GM18951 (cell line): Measurements from ENCODE around the gene POU2F3.

Source experiments
- POLR2A ChIP-seq: IDR thresholded peaks from 4 replicates; pipeline ENCODE4 v1.6.1; 2011; ENCODE audit warnings: mild to moderate bottlenecking; ENCODE audit not compliant: insufficient read length, insufficient read depth; ENCODE audit errors: extremely low read depth
- in situ Hi-C: fragments of 300-500 bp; cut with MboI; formaldehyde crosslinking; loops from one replicate; pipeline ENCODE4 v1.12.0; 2022; ENCODE audit warnings: low sequenced_read_pairs, mixed read lengths, inconsistent platforms; ENCODE audit not compliant: unreplicated experiment

Gene POU2F3

DNA sequence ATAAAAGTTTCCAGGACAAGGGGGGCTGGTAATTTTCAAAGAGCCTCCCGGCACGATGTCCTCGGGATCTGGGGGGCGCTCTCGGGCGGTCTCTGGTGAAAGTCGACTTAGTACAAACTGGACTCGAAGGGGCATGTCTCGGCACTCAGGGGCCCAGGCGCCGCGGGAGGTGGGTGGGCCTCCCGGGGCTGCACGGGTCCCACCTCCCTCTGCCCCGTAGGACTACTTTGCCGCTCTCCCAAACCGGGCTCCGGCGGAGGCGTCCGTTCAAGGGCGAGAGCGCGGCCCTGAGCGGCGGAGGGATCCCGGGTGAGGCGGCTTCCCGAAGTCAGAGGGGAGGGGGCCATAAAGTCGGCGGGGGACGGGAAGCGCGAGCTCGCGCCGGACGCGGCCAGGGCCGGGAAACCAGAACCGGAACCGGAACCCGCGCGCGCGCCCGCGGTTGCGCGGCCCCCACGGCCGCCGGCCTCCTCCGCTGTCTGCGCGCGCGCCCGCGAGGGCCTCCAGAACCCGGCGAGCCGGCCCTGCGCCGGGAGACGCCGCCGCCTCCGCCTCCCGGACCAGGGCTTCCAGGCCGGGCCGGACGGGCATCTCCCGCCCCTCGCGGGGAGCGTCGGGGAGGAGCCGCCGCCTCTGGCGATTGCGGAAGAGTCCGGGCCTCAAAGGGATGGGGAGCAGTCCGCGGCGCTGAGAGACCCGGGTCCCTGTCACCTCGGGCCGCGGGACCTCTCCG is 96.1 kb downstream of the POU2F3 start, which contains the start of gene ARHGEF12:
Gene ARHGEF12 (plus strand): TSS at position 506 of the 733 bp plus-strand sequence. CDS start 831 bp downstream, outside the sequence.
- in situ Hi-C loops: loop anchor here (25.0 kb wide), 1 partner anchor 601 kb away; no protein-coding TSS in a partner anchor
- TF ChIP-seq POLR2A: peak; percentile 83

DNA sequence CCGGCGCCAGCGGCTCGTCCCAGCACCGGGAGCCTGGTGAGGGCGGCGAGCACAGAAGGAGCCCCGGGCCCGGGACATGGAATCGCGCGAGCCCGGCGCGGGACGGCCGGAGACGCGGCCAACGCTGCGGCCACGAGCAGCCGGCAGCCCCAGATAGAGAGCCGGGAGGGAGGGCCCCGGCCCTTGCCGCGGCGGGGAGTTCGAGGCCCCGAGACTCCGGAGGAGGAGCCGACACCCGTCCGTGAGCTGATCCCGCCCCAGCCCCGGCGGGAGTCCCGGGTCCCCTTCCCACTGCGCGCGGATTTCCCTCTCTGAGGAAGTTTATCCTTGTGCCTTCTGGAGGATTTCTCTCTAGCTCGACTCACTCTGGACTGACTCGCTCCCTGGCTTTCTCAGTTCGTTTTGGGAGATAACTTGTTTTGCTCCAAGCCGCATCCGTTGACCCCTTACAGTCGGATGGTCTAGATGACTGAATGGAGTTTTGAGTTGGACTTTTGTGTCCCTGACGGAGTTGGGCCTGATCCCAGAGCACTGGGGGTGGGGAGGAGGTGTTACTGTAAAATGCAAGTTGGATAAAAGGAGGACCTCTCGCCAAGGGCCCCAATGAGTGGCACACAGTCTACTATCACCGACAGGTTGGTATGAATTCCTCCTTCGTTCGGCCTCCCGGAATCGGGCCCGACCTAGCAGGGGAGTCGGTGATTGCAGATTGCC is 96.9 kb downstream of the POU2F3 start:
- in situ Hi-C loops: loop anchor here (25.0 kb wide), 1 partner anchor 601 kb away; no protein-coding TSS in a partner anchor
- no peak for TF ChIP-seq POLR2A

DNA sequence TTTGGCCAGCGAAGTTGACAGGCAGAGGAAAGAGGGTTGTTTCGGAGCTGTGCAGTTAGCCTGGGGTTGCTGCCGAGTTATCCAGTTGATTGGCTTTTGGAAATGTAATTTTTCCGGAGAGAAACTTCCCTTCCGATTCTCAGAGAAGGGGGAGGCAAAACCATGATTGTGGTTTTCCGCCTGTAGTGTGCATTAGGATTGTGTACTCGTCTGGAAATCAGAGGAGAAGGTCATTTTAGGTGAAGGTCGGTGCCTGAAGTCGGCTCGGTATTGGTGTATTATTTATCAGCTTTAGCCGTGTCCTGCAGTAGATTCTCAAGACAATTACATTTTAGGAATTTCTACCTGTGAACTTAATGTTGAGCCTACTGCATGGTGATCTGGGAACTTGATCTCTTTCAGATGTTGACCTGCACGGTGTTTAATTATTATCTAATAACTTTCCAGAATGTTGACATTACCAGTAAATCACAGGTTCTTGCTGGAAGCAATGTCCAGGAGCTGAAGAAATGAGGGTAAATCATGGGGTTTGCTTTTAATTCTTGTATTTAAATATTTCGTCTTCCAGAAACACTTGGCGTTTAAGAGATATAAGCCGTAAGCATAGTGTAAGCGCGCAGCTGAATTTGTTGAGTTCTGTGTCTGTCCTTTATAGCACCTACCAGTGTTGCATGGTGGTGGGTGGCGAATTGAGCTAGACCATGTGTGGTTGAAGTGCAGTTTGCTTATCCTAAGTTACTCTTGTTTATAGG is 97.6 kb downstream of the POU2F3 start:
- no peak for TF ChIP-seq POLR2A
- in situ Hi-C loops: loop anchor here (25.0 kb wide), 1 partner anchor 600 kb away; no protein-coding TSS in a partner anchor

DNA sequence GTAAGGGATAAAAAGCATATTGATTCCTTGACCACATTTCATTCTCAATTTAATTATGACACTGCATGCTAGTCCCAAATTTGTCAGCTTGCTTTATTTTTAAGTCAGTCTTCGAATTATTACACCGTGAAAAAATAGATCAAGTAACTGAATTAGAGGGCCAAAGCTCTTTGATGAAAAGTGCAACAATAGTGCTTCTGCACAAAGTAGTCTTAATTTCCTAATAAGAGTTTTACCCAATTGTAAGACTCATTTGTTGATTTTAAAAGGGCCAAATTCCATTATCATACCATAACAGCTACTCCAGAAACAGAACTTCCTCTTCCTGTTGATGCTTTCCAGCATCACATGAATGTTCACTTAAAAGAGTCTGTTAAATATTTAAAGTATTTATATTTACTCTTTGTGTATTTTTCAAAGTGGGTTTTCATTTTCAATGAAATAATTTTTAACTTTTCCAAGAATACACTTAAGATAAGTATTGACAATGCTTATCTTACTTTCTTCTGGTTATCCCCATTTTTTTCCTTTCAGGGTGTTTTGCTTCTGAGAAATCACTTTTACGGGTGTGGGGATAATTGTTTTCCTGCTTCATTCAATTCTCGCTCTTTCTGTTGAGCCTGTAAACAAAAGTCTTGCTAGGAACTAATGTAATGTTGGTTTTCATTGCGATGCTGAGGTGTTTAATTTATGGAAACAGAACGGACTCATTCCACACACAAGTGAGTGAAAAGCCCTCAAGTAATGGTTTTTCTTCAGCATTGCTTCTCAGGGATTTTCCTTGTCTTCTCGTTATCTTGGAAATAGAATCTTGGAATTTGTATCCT is 98.4 kb downstream of the POU2F3 start:
- in situ Hi-C loops: loop anchor here (25.0 kb wide), 1 partner anchor 599 kb away; no protein-coding TSS in a partner anchor
- TF ChIP-seq POLR2A: no peak

DNA sequence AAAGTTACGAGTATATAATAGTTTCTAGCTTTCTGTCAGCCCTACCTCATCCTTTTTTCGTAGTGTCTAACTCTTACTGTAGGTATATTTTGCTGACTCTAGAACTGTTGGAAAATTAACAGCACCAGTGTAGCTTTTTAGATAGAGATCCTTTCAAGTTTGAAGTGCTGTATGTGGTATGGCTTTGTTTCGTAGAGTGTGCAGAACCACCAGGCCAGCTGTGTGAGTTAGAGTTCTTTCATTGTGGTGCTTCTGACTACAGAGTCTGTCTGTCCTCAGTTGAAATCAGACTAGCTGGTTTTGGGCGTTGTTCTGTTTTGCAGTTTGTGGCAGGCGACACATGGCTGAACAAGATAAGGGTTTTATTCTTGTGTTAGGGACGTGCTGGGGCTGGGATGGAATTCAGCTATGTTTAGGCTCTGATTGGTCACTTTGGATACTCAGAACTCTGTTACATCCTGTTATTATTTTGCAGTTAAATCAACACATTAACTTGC is 99.5 kb downstream of the POU2F3 start:
- in situ Hi-C loops: loop anchor here (25.0 kb wide), 1 partner anchor 598 kb away; no protein-coding TSS in a partner anchor
- TF ChIP-seq POLR2A: no peak

DNA sequence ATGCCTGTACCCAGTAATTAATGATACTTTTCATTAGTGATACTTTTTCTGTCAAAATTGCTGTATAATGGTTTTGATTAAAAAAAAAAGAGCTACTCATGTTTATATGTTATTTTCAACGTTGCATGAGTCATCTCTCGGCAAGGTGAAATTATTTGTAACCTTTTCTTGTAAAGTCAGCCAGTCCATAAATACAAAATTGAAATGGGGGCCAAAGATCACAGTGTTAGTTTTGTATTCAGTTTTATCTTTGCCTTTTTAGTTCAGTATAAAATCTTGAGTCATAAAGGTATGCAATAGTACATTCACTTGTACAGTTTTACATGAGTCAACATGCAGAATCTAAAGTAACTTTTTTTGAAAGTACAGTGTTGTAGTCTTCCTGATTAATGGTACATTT is 100.6 kb downstream of the POU2F3 start:
- in situ Hi-C loops: loop anchor here (25.0 kb wide), 1 partner anchor 597 kb away; no protein-coding TSS in a partner anchor
- no peak for TF ChIP-seq POLR2A

DNA sequence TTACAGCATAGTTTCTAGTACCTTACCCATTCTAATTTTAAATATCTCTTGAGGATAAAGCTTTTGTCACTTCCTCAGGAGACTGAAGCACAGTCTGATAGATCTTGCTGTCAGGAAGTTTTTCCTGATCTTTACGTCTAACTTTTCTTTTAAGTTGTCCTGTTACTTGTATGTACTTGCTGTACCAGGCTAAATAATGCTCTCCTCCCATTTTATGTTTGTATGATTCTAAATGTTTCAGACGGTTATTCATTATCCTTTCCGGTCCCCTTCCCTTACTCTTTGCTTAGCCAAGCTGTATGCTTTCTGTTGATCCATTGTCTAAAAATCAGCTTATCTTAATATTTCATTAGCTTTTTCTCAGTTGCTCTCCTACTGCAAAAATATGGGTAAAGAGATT is 102.3 kb downstream of the POU2F3 start:
- TF ChIP-seq POLR2A: no peak
- in situ Hi-C loops: loop anchor here (25.0 kb wide), 1 partner anchor 595 kb away; no protein-coding TSS in a partner anchor

DNA sequence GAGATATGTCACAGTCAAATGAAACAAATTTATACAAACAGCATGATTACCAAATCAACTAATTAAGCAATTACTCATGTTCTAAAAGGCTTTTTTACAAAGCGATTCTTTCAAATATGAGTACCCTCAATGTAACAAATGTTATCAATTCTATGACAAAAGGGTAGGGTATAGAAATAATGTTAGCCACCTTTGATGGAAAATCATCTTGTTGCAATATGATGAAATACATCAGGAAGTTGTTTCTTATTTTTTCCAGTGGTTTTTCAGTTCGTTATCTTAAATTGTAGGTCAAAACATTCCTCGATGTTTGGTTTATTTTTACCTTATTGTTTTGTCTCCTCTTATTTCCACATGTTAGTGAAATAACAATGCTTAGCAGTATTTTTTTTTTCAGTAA is 102.7 kb downstream of the POU2F3 start:
- no peak for TF ChIP-seq POLR2A
- in situ Hi-C loops: loop anchor here (25.0 kb wide), 1 partner anchor 595 kb away; no protein-coding TSS in a partner anchor

DNA sequence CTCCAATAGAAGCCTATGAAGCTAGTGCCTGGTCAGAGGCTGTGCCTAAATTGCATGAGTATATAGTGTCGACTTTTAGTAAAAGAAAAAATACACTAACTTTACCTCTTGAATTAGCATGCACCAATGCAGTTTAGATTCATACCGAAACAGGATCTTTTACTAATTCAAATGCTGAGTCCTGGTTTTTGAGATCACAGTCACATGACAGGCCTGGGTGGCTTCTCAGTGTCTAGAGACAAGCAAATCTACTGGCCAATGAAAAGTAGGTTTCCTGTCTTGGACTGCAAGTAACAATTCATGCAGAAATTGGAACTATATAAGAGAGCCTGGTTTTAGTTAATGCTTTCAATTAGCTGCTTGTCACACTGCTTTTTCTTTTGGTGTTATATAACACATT is 103.5 kb downstream of the POU2F3 start:
- no peak for TF ChIP-seq POLR2A
- in situ Hi-C loops: loop anchor here (25.0 kb wide), 1 partner anchor 594 kb away; no protein-coding TSS in a partner anchor

DNA sequence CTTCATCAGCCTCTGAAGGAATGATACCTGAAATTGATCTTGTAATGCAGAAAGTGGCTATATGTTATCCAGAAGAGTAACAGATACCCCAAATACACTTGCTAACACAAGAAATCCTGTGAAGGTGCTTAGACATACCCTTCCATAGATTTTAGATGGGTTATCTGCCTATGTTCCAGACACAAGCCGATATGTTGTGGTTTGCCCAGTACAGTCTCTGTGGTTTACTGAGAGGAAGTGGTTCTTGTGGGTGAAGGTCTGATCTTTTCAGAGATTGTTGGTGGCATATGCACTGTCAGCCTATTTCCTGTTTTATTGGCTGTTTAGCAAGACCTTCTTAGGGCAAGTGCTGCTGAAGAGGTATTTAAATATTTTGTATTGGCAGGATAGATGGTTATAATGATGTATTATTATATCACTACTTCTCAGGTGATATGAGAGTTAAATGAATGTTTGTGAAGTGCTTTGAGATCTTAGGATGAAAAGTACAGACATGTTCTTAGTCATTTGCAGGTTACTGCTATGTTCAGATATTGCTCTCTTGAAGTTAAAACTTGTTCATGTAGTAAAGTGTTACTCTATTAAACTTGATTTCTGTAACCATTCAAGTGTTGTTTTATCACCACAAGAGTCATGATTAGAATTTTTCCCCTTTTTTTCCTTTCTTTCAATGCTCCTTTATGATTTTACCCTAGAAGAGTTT is 104.5 kb downstream of the POU2F3 start:
- TF ChIP-seq POLR2A: no peak
- in situ Hi-C loops: loop anchor here (25.0 kb wide), 1 partner anchor 593 kb away; no protein-coding TSS in a partner anchor

DNA sequence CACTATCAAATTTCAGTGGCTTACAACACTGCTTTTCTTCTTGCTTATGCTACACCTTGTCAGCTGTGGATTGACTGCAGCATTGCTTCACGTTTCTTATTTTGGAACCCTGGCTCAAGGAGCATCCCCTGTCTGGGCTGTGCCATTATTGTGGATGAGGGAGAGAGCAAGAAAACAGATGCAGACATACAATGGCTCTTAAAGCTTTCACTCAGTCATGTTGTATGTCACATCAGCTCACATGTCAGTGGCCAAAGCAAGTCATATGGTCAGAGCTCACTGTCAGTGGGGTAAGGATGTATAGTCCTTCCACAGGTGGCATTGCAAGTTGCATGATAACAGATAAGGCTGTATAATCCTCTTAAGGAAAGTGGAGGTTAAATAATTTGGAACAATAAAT is 106.3 kb downstream of the POU2F3 start:
- no peak for TF ChIP-seq POLR2A
- in situ Hi-C loops: loop anchor here (25.0 kb wide), 1 partner anchor 591 kb away; no protein-coding TSS in a partner anchor
